Measurements from ENCODE around the gene SLC28A3. TPM values are rescaled to one million over a fixed set of nuclear protein-coding genes. Genes with fewer than 3 reads are reported as not detected.
A peak's percentile ranks its signal among the peaks of the same experiment; 100 is the strongest.

Gene SLC28A3
- total RNA-seq, 1 experiment from 2014 or later: 0.13 TPM

DNA sequence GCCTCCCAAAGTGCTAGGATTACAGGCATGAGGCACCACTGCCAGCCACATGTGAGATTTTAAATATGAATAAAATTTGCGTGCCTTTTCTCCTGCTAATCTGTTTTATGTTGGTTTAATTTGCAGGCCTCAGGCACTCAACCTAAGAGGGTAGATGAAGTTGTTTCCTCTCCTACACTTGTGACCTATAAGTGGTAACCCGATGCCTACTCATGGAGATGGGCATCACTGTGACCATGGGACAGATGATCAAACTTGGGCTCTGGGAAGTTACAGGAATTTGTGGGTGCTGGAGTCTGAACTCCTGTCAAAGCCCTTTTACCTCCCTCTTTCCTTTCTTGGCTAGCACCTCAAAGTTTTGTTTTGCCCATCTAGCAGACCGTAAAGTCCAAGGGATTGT is 1.1 kb downstream of the SLC28A3 start:
- intact Hi-C loops (cut with micrococcal nuclease; ENCODE audit: unreplicated experiment): no loop called here
- BruUV-seq (replicated peaks): no TSS peak
- H3K4me2 ChIP-seq: peak overlapping the region; percentile 67

DNA sequence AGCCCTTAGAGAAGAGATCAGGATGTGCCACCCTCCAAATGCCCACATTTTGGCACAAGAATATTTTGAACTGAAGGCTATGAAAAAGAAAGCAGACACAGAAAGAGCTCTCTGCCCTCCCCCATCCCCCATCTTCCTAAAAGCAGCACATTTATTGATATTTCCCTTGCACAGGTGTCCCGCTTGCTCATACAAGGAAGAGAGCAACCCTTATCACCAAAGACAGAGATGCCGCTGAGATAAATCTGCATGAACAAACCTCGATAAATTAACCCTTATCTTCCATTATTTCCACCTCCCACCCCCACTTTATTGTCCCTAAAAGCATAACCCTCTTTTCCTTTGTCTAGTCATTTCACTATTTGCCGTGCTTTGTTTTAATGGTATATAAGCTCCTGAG is 1.8 kb downstream of the SLC28A3 start:
- H3K36me3 ChIP-seq (ENCODE audit: low read depth): no peaks in the 10 kb centered on the region
- no TSS peak for BruUV-seq (replicated peaks)
- no peaks in the 10 kb centered on the region for H3K79me2 ChIP-seq (ENCODE audit: low read depth)
- no peaks in the 10 kb centered on the region for H3K27me3 ChIP-seq (ENCODE audit: insufficient read depth, low read depth)
- no peak overlapping the region for H3K4me3 ChIP-seq
- no peak overlapping the region for H2AFZ ChIP-seq
- no peak overlapping the region for H3K27ac ChIP-seq
- TF ChIP-seq EZH2 (IDR thresholded peaks at IDR 0.05; ENCODE audit: low read depth): no peak
- TF ChIP-seq, protein P1, sequence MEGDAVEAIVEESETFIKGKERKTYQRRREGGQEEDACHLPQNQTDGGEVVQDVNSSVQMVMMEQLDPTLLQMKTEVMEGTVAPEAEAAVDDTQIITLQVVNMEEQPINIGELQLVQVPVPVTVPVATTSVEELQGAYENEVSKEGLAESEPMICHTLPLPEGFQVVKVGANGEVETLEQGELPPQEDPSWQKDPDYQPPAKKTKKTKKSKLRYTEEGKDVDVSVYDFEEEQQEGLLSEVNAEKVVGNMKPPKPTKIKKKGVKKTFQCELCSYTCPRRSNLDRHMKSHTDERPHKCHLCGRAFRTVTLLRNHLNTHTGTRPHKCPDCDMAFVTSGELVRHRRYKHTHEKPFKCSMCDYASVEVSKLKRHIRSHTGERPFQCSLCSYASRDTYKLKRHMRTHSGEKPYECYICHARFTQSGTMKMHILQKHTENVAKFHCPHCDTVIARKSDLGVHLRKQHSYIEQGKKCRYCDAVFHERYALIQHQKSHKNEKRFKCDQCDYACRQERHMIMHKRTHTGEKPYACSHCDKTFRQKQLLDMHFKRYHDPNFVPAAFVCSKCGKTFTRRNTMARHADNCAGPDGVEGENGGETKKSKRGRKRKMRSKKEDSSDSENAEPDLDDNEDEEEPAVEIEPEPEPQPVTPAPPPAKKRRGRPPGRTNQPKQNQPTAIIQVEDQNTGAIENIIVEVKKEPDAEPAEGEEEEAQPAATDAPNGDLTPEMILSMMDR (conservative IDR thresholded peaks at IDR 0.05): no peak
- 0 out of 2 replicates have a peak, but pooled peaks cover 6% of the 10 kb centered on the region for H3F3A ChIP-seq (ENCODE audit: insufficient read depth, low read depth)
- H4K20me1 ChIP-seq (ENCODE audit: insufficient read depth): no peaks in the 10 kb centered on the region
- no peak for DNase-seq
- peaks cover 14% of the 10 kb centered on the region for H3K4me1 ChIP-seq (replicated peaks; ENCODE audit: insufficient read depth)
- H3K9me3 ChIP-seq (ENCODE audit: insufficient read depth, low read depth): no peaks in the 10 kb centered on the region
- no peak overlapping the region for H3K4me2 ChIP-seq
- ChIA-PET POLR2A (ENCODE audit: unreplicated experiment) (no interaction called here), CTCF (no interaction called here)
- intact Hi-C loops (cut with micrococcal nuclease; ENCODE audit: unreplicated experiment): no loop called here
- no peaks in the 10 kb centered on the region for H3K9me2 ChIP-seq (ENCODE audit: insufficient read depth)

More for the DNA sequence above, 1.1 kb downstream of the SLC28A3 start:
- Histone ChIP-seq H3K27me3 (ENCODE audit: insufficient read depth, low read depth) (no peaks in the 10 kb centered on the region), H2AFZ (no peak overlapping the region), H3K36me3 (ENCODE audit: low read depth) (no peaks in the 10 kb centered on the region), H3K27ac (peak overlapping the region; percentile 79; the same call in 1 of the 2 replicates), H3K79me2 (ENCODE audit: low read depth) (no peaks in the 10 kb centered on the region), H3K9me3 (ENCODE audit: insufficient read depth, low read depth) (no peaks in the 10 kb centered on the region), H3F3A (ENCODE audit: insufficient read depth, low read depth) (0 out of 2 replicates have a peak, but pooled peaks cover 6% of the 10 kb centered on the region), H4K20me1 (ENCODE audit: insufficient read depth) (no peaks in the 10 kb centered on the region), H3K4me3 (no peak overlapping the region), H3K4me1 (replicated peaks; ENCODE audit: insufficient read depth) (peaks cover 14% of the 10 kb centered on the region), H3K9me2 (ENCODE audit: insufficient read depth) (no peaks in the 10 kb centered on the region)
- no peak for DNase-seq
- ChIA-PET CTCF (no interaction called here), POLR2A (ENCODE audit: unreplicated experiment) (interaction anchor here (0.6 kb wide), 2 partner anchors 40 to 389 kb away, joined by 4 to 12 read pairs; no protein-coding TSS in a partner anchor)
- TF ChIP-seq EZH2 (IDR thresholded peaks at IDR 0.05; ENCODE audit: low read depth): no peak
- TF ChIP-seq, protein P1 (conservative IDR thresholded peaks at IDR 0.05): no peak

GRCh38 chr9:84337252-84337651 is 3.3 kb downstream of the SLC28A3 start:
- Histone ChIP-seq H3K27me3 (ENCODE audit: insufficient read depth, low read depth) (no peaks in the 10 kb centered on the region), H3K27ac (no peak overlapping the region), H3K79me2 (ENCODE audit: low read depth) (no peaks in the 10 kb centered on the region), H3K4me2 (no peak overlapping the region), H3K4me3 (no peak overlapping the region), H2AFZ (no peak overlapping the region), H4K20me1 (ENCODE audit: insufficient read depth) (no peaks in the 10 kb centered on the region), H3K9me3 (ENCODE audit: insufficient read depth, low read depth) (no peaks in the 10 kb centered on the region), H3K9me2 (ENCODE audit: insufficient read depth) (no peaks in the 10 kb centered on the region), H3K4me1 (replicated peaks; ENCODE audit: insufficient read depth) (peaks cover 14% of the 10 kb centered on the region), H3F3A (ENCODE audit: insufficient read depth, low read depth) (0 out of 2 replicates have a peak, but pooled peaks cover 6% of the 10 kb centered on the region), H3K36me3 (ENCODE audit: low read depth) (no peaks in the 10 kb centered on the region)
- intact Hi-C loops (cut with micrococcal nuclease; ENCODE audit: unreplicated experiment): no loop called here
- TF ChIP-seq EZH2 (IDR thresholded peaks at IDR 0.05; ENCODE audit: low read depth): no peak
- TF ChIP-seq, protein P1 (conservative IDR thresholded peaks at IDR 0.05): no peak
- ChIA-PET CTCF (no interaction called here), POLR2A (ENCODE audit: unreplicated experiment) (no interaction called here)
- no TSS peak for BruUV-seq (replicated peaks)
- no peak for DNase-seq
